ENCODE results near the gene STARD9. TPM values are rescaled to one million over a fixed set of nuclear protein-coding genes. Genes with fewer than 3 reads are reported as not detected.

Gene STARD9
- total and polyA plus RNA-seq, 2 of the 13 experiments (the other 11 are each of a cell fraction or from before 2014, with no cell fraction given): 5.3 to 7.5 TPM

GRCh38 chr15:42693496-42693895 lies 118.1 kb downstream of the STARD9 start:
- ChIA-PET CTCF (ENCODE audit: low intra/inter-chr PET ratio, low total read pairs) (no interaction called here), POLR2A (no interaction called here)
- TF ChIP-seq ZNF136 (CRISPR knock-in tag; IDR thresholded peaks at IDR 0.05; ENCODE audit: low read depth): no peak
- no peak for TF ChIP-seq PCBP2 (optimal IDR thresholded peaks at IDR 0.05; ENCODE audit: low read depth, low read length, poor library complexity, severe bottlenecking)
- no peak overlapping the region for H3K4me3 ChIP-seq (replicated peaks in 1 of 3; ENCODE audit: insufficient read depth in 1 of 3, low read depth in 2 of 3, low read length in 3 of 3)
- peaks cover 2 to 5% of the 10 kb centered on the region in 2 experiments; a peak in 2 of 5 replicates for H3K36me3 ChIP-seq (replicated peaks in 1 of 2; ENCODE audit: control insufficient read depth in 1 of 2, insufficient read depth in 2 of 2, low read length in 2 of 2)
- DNase-seq (ENCODE audit: low spot score) (no peak), ATAC-seq (no peak), FAIRE-seq (no peak)
- no peaks in the 10 kb centered on the region for H3K79me2 ChIP-seq (ENCODE audit: insufficient read depth, low read length)
- no peaks in the 10 kb centered on the region for H4K20me1 ChIP-seq (ENCODE audit: insufficient read depth, low read length)
- in situ Hi-C loops (cut with HindIII; ENCODE audit: extremely low pct_ligation_motif_present, low pct_unique_long_range_greater_than_20kb): no loop called here
- intact Hi-C loops (cut with micrococcal nuclease; ENCODE audit: unreplicated experiment): no loop called here
- no peak overlapping the region for H3K4me2 ChIP-seq (ENCODE audit: low read depth, low read length)
- WGBS (ENCODE audit: low lambda C conversion rate): 96% methylated on average over 6 of the region's 6 CpGs
- H3K27ac ChIP-seq (ENCODE audit: extremely low read length, insufficient read depth, low read length): no peak overlapping the region
- no peak overlapping the region for H2AFZ ChIP-seq (ENCODE audit: low read length)
- no TSS peak for BruUV-seq (replicated peaks)
- H3K4me1 ChIP-seq (ENCODE audit: insufficient read depth, low read length): no peaks in the 10 kb centered on the region
- no peaks in the 10 kb centered on the region for H3K9me3 ChIP-seq (ENCODE audit: low read length)
- H3K9ac ChIP-seq (ENCODE audit: insufficient read depth, low read depth, low read length): no peak overlapping the region
- no peaks in the 10 kb centered on the region; a peak in 1 of 5 replicates for H3K27me3 ChIP-seq (ENCODE audit: control insufficient read depth in 1 of 2, insufficient read depth in 2 of 2, low read length in 2 of 2)

- H3K4me1 ChIP-seq (ENCODE audit: insufficient read depth, low read length): no peaks in the 10 kb centered on the region
- no peak for ATAC-seq
- H3K79me2 ChIP-seq (ENCODE audit: insufficient read depth, low read length): no peaks in the 10 kb centered on the region
- DNase-seq (ENCODE audit: low spot score): no peak
- no peak overlapping the region for H3K27ac ChIP-seq (ENCODE audit: extremely low read length, insufficient read depth, low read length)
- in situ Hi-C loops (cut with HindIII; ENCODE audit: extremely low pct_ligation_motif_present, low pct_unique_long_range_greater_than_20kb): no loop called here
- H3K9me3 ChIP-seq (ENCODE audit: low read length): no peaks in the 10 kb centered on the region
- FAIRE-seq: no peak
- H2AFZ ChIP-seq (ENCODE audit: low read length): no peak overlapping the region
- H3K4me3 ChIP-seq (replicated peaks in 1 of 3; ENCODE audit: insufficient read depth in 1 of 3, low read depth in 2 of 3, low read length in 3 of 3): no peak overlapping the region
- H3K27me3 ChIP-seq (ENCODE audit: control insufficient read depth in 1 of 2, insufficient read depth in 2 of 2, low read length in 2 of 2): no peaks in the 10 kb centered on the region; a peak in 1 of 5 replicates
- H4K20me1 ChIP-seq (ENCODE audit: insufficient read depth, low read length): no peaks in the 10 kb centered on the region
- no peak overlapping the region for H3K9ac ChIP-seq (ENCODE audit: insufficient read depth, low read depth, low read length)
- H3K36me3 ChIP-seq (replicated peaks in 1 of 2; ENCODE audit: control insufficient read depth in 1 of 2, insufficient read depth in 2 of 2, low read length in 2 of 2): peaks cover 2 to 5% of the 10 kb centered on the region in 2 experiments; a peak in 2 of 5 replicates
- no peak overlapping the region for H3K4me2 ChIP-seq (ENCODE audit: low read depth, low read length)
- TF ChIP-seq ZSCAN25 (CRISPR knock-in tag; IDR thresholded peaks at IDR 0.05) (no peak), ZNF121 (CRISPR knock-in tag; IDR thresholded peaks at IDR 0.05) (no peak), MEIS1 (CRISPR knock-in tag; IDR thresholded peaks at IDR 0.05; ENCODE audit: borderline replicate concordance) (no peak), HES4 (CRISPR knock-in tag; IDR thresholded peaks at IDR 0.05; ENCODE audit: borderline replicate concordance) (no peak), ATM (IDR thresholded peaks at IDR 0.05; ENCODE audit: borderline replicate concordance) (no peak), ZIK1 (CRISPR knock-in tag; IDR thresholded peaks at IDR 0.05; ENCODE audit: borderline replicate concordance, low read depth) (no peak), CREM (IDR thresholded peaks at IDR 0.05) (no peak), CREM (CRISPR knock-in tag; IDR thresholded peaks at IDR 0.05) (no peak), FLYWCH1 (CRISPR knock-in tag; IDR thresholded peaks at IDR 0.05) (no peak), ZSCAN21 (CRISPR knock-in tag; IDR thresholded peaks at IDR 0.05; ENCODE audit: borderline replicate concordance) (no peak), RXRB (CRISPR knock-in tag; IDR thresholded peaks at IDR 0.05; ENCODE audit: borderline replicate concordance) (no peak), SETDB1 (CRISPR knock-in tag; IDR thresholded peaks at IDR 0.05; ENCODE audit: borderline replicate concordance) (no peak)
- 100% methylated on average over 2 of the region's 6 CpGs for WGBS (ENCODE audit: low lambda C conversion rate)
- CTCF ChIA-PET (ENCODE audit: low intra/inter-chr PET ratio, low total read pairs): no interaction called here
- POLR2A ChIA-PET: no interaction called here
- no TSS peak for BruUV-seq (replicated peaks)
- intact Hi-C loops (cut with micrococcal nuclease; ENCODE audit: unreplicated experiment): no loop called here
These were observed 118.5 kb downstream of the STARD9 start for GRCh38 chr15:42693942-42694341.
